ENCODE measurements around the gene PDLIM5. TPM values are rescaled to one million over a fixed set of nuclear protein-coding genes. Genes with fewer than 3 reads are reported as not detected.

The PDLIM5 gene
- total RNA-seq, 2 donors from 2014 or later: 598 to 841 TPM

- H3K27ac ChIP-seq: no peak overlapping the region
- no peak overlapping the region for H3K4me3 ChIP-seq
- no peaks in the 10 kb centered on the region for H3K4me1 ChIP-seq
- H3K27me3 ChIP-seq: no peaks in the 10 kb centered on the region
- no peaks in the 10 kb centered on the region for H3K36me3 ChIP-seq
- no peak for TF ChIP-seq CTCF (IDR thresholded peaks at IDR 0.05)
- DNase-seq (ENCODE audit: low spot score): no peak
- no peaks in the 10 kb centered on the region for H3K9me3 ChIP-seq
Measured at GRCh38 chr4:94689155-94689860, 237.6 kb downstream of the PDLIM5 start.

GRCh38 chr4:94690851-94691254, 239.1 kb downstream of the PDLIM5 start:
- Histone ChIP-seq H3K36me3 (no peaks in the 10 kb centered on the region), H3K4me1 (no peaks in the 10 kb centered on the region), H3K27me3 (no peaks in the 10 kb centered on the region), H3K4me3 (no peak overlapping the region), H3K9me3 (no peaks in the 10 kb centered on the region), H3K27ac (no peak overlapping the region)
- DNase-seq (ENCODE audit: low spot score): no peak
- TF ChIP-seq CTCF (IDR thresholded peaks at IDR 0.05): no peak

- Histone ChIP-seq H3K9me3 (no peaks in the 10 kb centered on the region), H3K27ac (no peak overlapping the region), H3K27me3 (no peaks in the 10 kb centered on the region), H3K4me3 (no peak overlapping the region), H3K36me3 (no peaks in the 10 kb centered on the region), H3K4me1 (no peaks in the 10 kb centered on the region)
- DNase-seq (ENCODE audit: low spot score): no peak
- no peak for TF ChIP-seq CTCF (IDR thresholded peaks at IDR 0.05)
Measured at GRCh38 chr4:94691552-94691951, 239.8 kb downstream of the PDLIM5 start.

GRCh38 chr4:94695384-94695783, 243.6 kb downstream of the PDLIM5 start:
- no peak overlapping the region for H3K27ac ChIP-seq
- no peaks in the 10 kb centered on the region for H3K4me1 ChIP-seq
- no peaks in the 10 kb centered on the region for H3K36me3 ChIP-seq
- DNase-seq (ENCODE audit: low spot score): no peak
- no peaks in the 10 kb centered on the region for H3K9me3 ChIP-seq
- no peak for TF ChIP-seq CTCF (IDR thresholded peaks at IDR 0.05)
- no peak overlapping the region for H3K4me3 ChIP-seq
- H3K27me3 ChIP-seq: no peaks in the 10 kb centered on the region

- Histone ChIP-seq H3K4me3 (no peak overlapping the region), H3K27me3 (no peaks in the 10 kb centered on the region), H3K4me1 (no peaks in the 10 kb centered on the region), H3K9me3 (no peaks in the 10 kb centered on the region), H3K36me3 (no peaks in the 10 kb centered on the region), H3K27ac (no peak overlapping the region)
- DNase-seq (ENCODE audit: low spot score): no peak
- TF ChIP-seq CTCF (IDR thresholded peaks at IDR 0.05): no peak
Measured at GRCh38 chr4:94698187-94698586, 246.4 kb downstream of the PDLIM5 start.

GRCh38 chr4:94700298-94700697, 248.6 kb downstream of the PDLIM5 start:
- Histone ChIP-seq H3K4me1 (no peaks in the 10 kb centered on the region), H3K4me3 (no peak overlapping the region), H3K36me3 (no peaks in the 10 kb centered on the region), H3K9me3 (no peaks in the 10 kb centered on the region), H3K27me3 (no peaks in the 10 kb centered on the region), H3K27ac (no peak overlapping the region)
- no peak for DNase-seq (ENCODE audit: low spot score)
- no peak for TF ChIP-seq CTCF (IDR thresholded peaks at IDR 0.05)

All from right atrium auricular region (tissue), 2 donors.